Activated T-cell treated with anti-CD3 and anti-CD28 coated beads for 1 hour (primary cell): ENCODE results near the gene ANLN.
"Not testable (repeated sequence)": the region's sequence is repeated elsewhere in the genome, so short reads cannot be mapped to it uniquely, and the experiment has no call there.

Experiments
- DNase-seq: peaks from one replicate; pipeline ENCODE4 v3.0.0-alpha.2; 2020; ENCODE audit warnings: low read depth

Gene ANLN

GRCh38 chr7:36389371-36390198, at the start of gene ANLN:
ANLN (plus strand) TSS chr7:36389862; CDS start chr7:36390027, 165 bp downstream.
- DNase-seq = peak; percentile 77

GRCh38 chr7:36343548-36343947, 46.1 kb upstream of the ANLN start:
- no peak for DNase-seq

GRCh38 chr7:36344622-36345021, 45.0 kb upstream of the ANLN start:
- DNase-seq = no peak

DNA sequence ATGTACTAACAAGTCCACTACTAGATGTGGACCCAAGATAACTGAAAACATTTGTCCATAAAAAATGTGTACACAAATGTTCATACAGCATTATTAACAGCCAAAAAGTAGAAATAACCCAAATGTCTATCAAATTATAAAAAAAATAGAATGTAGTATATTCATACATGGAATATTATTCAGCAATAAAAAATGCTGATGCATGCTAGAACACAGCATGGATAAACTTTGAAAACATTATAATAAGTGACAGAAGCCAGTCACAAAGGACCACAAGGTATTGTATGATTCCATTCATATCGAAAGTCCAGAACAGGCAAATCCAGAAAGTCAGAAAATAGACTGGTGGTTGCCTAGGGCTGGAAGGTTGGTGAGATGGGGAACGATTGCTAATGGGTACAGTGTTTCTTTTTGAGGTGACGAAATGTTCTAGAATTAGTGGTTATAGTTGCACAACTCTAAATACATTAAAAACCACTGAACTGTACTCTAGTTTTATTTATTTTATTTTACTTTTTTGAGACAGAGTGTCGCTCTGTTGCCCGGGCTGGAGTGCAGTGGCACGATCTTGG, 43.3 kb upstream of the ANLN start:
- DNase-seq = no peak

DNA sequence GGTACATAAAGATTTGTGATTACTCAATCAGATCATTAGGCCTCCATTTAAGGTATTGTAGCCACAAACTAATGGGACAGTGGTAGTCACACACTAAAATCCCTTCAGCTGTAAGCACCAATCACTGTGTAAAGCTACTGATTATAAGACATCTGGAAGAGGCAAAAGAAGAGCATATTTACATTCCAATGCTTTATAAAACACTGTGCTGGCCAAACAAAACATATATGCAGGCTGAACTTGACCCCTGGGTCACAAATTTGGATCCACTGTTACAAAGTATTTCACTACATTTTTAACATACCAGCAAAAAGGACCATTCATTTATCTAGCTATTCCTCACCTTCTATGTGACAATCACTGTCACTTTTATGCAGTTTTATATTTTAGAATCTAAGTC, 41.4 kb upstream of the ANLN start:
- DNase-seq = no peak

GRCh38 chr7:36348771-36349170, 40.9 kb upstream of the ANLN start:
- no peak for DNase-seq

GRCh38 chr7:36349626-36350025, 40.0 kb upstream of the ANLN start:
- DNase-seq = no peak

DNA sequence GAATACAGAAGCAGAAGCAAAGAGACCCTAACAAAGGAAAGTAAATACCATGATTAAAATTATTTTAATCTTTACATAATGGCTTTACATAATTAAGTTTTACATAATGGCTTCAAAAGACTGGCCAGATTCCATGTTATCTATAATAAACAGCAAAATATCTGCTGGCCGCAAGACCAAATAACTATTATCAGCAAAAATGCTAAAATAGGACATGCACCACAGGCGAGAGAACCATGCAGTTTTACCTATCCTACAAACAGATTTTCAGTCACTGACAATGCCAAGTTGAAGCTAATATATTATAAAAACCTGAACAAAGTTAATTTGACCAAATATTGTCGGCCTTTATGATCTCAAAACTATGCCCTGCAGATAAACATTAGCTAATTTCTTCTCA, 34.2 kb upstream of the ANLN start:
- no peak for DNase-seq

DNA sequence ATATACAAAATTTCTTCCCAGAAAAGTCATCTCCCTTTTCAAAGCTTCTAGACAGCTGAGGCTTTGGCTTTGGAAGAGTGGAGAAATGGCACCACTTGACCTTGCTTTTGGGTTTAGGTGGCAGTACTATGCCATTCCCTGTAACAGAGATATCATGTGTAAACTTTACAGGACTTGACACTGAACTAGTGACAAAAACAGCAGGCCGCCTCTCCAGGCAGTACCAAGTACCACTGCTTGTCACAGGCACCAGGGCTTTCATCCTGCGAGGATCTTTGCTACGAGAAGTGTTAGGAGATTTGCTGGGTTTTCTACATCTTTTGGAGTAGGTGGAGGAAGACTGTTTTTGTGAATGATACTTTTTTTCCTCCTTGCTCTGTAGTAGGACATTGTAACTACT, 32.6 kb upstream of the ANLN start:
- DNase-seq = no peak

DNA sequence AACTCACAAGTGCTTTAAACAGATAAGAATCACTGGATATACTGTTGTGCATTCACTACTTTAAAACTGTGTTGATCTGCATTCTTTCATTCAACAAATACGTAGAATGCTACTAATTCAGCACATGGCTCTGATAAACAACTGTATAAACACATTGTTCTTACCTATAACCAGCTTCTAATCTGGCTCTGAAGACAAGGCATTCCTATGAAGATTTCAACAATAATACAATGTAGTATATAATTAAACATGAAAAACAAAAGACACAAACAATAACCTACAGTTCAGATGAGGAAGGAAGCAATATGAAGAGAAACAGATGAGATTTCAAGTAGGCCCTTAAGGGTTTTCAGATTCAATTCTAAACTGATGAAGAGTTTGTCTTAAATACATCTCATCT, 31.1 kb upstream of the ANLN start:
- DNase-seq = no peak

- DNase-seq = no peak
These were observed 29.4 kb upstream of the ANLN start for GRCh38 chr7:36360244-36360643.

DNA sequence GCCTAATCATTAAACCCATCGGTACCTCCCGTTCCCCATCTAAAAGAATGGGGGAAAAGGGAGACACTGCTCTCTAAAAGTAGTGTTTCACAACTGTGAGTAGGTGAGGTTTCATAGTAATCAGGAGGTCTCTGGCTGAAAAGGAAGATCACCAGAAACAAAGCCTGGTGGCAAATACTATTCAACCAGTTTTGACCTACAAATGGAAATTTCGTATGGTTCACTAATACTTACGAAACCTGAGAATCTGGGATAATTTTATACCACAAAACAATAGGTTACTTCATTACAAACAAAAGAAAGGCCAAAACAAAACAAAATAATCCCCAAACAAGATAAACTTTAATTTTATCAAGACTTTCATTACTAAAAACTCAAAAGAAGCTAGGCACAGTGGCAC, 28.4 kb upstream of the ANLN start:
- DNase-seq = no peak

- no peak for DNase-seq
These were observed 26.1 kb upstream of the ANLN start for GRCh38 chr7:36363515-36363914.

DNA sequence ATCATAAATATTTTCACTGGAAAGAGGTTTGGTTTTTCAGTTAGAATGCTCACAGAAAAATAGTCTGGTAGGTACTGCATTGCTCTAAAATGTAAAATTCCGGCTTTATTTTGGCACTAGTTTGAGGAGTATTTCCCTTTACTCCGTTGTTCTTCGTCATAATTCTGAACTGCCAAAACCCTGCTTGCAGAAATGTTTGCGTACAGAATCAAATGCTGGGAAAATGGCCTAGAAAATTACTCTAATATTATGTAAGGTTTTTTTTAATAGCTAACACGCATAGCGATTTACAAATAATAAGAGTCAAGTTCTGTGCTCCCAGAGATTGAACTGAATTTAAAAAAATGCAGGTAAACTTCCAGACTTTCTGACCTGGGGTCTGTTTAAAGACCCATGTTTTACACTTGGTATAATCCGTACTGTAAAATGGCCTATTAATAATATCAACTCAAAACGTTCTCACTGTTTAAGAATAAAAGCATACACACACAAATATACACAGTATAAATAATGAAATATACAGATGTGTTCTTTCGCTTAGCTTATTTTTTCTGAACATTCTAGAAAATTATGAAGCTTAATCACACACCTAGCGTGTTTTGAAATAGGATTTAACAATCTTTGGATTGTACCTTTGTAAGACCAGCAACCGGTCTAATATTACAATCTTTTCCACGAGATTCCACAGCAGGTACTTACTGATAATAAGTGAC, 23.5 kb upstream of the ANLN start:
- DNase-seq = no peak

GRCh38 chr7:36366718-36367560, 22.7 kb upstream of the ANLN start:
- peak; percentile 87 for DNase-seq

DNA sequence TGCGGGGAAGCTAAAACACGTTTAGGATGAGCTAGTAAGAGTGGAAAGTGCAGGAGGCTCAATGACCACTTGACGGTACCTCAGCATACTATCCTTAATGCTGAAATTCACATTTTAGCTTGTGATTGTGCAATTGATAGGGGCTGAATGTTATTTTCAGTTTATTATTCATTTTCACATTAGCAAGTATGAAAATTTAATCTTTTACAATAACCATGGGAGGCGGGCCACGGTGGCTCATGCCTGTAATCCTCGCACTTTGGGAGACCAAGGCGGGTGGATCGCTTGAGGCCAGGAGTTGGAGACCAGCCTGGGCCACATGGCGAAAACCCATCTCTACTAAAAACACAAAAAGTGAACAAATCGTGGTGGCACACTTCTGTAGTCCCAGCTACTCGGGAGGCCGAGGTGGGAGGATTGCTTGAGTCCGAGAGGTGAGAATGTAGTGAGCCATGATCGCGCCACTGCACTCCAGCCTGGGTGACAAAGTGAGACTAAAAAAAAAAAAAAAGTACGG, 22.0 kb upstream of the ANLN start:
- no peak for DNase-seq

DNA sequence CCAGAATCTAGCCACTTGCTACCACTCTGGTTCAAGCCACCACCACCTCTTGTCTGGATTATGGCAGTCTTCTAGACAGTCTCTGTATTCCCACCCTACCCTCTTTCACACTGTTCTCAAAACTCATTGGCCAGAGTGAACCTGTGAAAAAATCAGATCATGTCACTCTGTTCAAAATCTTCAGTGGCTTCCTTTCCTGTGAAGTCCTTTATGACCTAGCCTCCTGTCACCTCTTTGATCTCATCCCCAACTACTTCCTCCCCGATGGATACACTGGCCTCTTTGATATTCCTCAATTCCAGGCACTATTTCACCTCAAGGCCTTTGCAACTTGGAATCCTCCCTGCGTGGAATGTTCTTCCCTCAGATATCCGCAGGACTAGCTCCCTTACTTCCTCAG, 21.2 kb upstream of the ANLN start:
- no peak for DNase-seq

GRCh38 chr7:36369171-36369570, 20.5 kb upstream of the ANLN start:
- no peak for DNase-seq

DNA sequence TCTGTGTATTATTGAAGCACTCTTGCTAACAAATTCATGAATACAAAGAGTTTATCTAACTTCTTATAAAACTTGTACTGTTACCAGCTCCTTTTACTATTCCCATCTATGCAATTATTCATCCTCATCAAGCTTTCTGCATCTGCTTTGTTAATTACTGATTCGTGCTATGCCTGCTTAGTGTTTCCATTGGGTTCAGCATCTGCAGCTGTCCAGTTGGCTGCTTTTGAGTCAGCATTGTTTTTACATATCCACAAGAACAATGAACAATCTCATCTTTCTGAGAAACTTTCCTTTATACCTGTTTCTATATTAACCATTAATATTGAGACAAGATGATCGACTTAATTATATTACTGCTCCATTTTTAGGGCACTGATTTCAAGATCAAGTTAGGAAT, 19.6 kb upstream of the ANLN start:
- no peak for DNase-seq

DNA sequence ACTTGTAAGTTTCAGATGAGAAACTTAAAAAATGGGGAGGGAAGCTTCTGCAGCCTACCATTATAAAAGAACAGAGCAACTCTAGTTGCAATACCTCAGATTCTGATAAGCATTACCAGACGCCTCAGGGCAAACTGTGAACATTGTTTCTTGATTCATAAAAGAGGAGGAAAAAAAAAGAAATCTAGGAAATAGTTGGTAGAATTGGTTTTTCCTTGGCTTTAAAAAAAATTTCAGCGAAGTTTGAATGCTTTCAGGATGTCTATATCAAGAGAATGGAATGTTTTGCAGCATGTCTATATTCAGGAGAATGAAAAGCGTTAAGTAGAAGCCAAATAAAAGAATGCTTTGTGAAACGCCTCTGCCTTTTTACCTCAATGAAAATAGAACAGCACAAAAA, 17.5 kb upstream of the ANLN start:
- DNase-seq = no peak

GRCh38 chr7:36378555-36378954, 11.1 kb upstream of the ANLN start:
- not testable (repeated sequence) for DNase-seq
